SH-SY5Y (cell line): ENCODE data around the gene L1TD1.

Experiments used
- GATA2 ChIP-seq: IDR thresholded peaks from 2 replicates; pipeline ENCODE4 v1.6.1; 2011; ENCODE audit warnings: mild to moderate bottlenecking, low read depth, low read length
- GATA3 ChIP-seq: IDR thresholded peaks from 2 replicates; pipeline ENCODE4 v1.6.1; 2011; ENCODE audit warnings: low read depth, mild to moderate bottlenecking, low read length, moderate library complexity

GRCh38 chr1:62235576-62235975 lies 40.9 kb downstream of the L1TD1 start:
- TF ChIP-seq GATA3 (no peak), GATA2 (no peak)
